OCI-LY1 (cell line): ENCODE data around the gene DNAH7.

Experiments
- H2AFZ ChIP-seq: fragments of 200-600 bp; sonication (generic), shearing (Covaris generic); 2 replicates; pipeline ENCODE4 v1.6.0; 2014; ENCODE audit warnings: antibody characterized with exemption, mild to moderate bottlenecking, low read length
- H3F3A ChIP-seq: fragments of 200-600 bp; sonication (generic), shearing (Covaris generic); 2 replicates; pipeline ENCODE4 v1.6.0; 2014; ENCODE audit warnings: mild to moderate bottlenecking, antibody characterized with exemption, low read length, moderate library complexity; ENCODE audit not compliant: insufficient read depth
- H3K27ac ChIP-seq: fragments of 200-600 bp; sonication (generic); 2 replicates; pipeline ENCODE4 v1.5.1; 2014; ENCODE audit warnings: low read length, mixed run types, mild to moderate bottlenecking, low read depth; ENCODE audit not compliant: poor library complexity, severe bottlenecking
- H3K27me3 ChIP-seq: fragments of 200-600 bp; sonication (generic); 2 replicates; pipeline ENCODE4 v1.6.0; 2014; ENCODE audit warnings: antibody characterized with exemption, mild to moderate bottlenecking, low read length, moderate library complexity; ENCODE audit not compliant: insufficient read depth
- H3K36me3 ChIP-seq: fragments of 200-600 bp; sonication (generic); 2 replicates; pipeline ENCODE4 v1.6.1; 2014; ENCODE audit warnings: mild to moderate bottlenecking, antibody characterized with exemption, low read length, moderate library complexity, mixed read lengths; ENCODE audit not compliant: insufficient read depth
- H3K4me1 ChIP-seq: fragments of 200-600 bp; sonication (generic); 2 replicates; pipeline ENCODE4 v1.5.1; 2014; ENCODE audit warnings: mild to moderate bottlenecking, low read length, moderate library complexity; ENCODE audit not compliant: insufficient read depth, severe bottlenecking
- H3K4me2 ChIP-seq: fragments of 200-600 bp; sonication (generic), shearing (Covaris generic); 2 replicates; pipeline ENCODE4 v1.6.1; 2014; ENCODE audit warnings: low read length
- H3K4me3 ChIP-seq: fragments of 200-600 bp; sonication (generic); 2 replicates; pipeline ENCODE4 v1.5.1; 2014; ENCODE audit warnings: low read length, low read depth, mild to moderate bottlenecking, mixed read lengths; ENCODE audit not compliant: poor library complexity, severe bottlenecking
- H3K79me2 ChIP-seq: fragments of 200-600 bp; shearing (Covaris generic); 2 replicates; pipeline ENCODE4 v1.6.1; 2016; ENCODE audit warnings: mixed run types, low read length, mixed read lengths; ENCODE audit not compliant: insufficient read depth
- H3K9ac ChIP-seq: fragments of 200-600 bp; sonication (generic), shearing (Covaris generic); 2 replicates; pipeline ENCODE4 v1.6.1; 2014; ENCODE audit warnings: mild to moderate bottlenecking, low read length, mixed read lengths
- H3K9me2 ChIP-seq: fragments of 200-600 bp; sonication (generic), shearing (Covaris generic); 2 replicates; pipeline ENCODE4 v1.6.1; 2014; ENCODE audit warnings: low read depth, mild to moderate bottlenecking, low read length, mixed read lengths
- H3K9me3 ChIP-seq: fragments of 200-600 bp; shearing (Covaris generic); 2 replicates; pipeline ENCODE4 v1.6.1; 2014; ENCODE audit warnings: low read length, mixed read lengths
- H4K20me1 ChIP-seq: fragments of 200-600 bp; sonication (generic), shearing (Covaris generic); 2 replicates; pipeline ENCODE4 v1.6.0; 2016; ENCODE audit warnings: mild to moderate bottlenecking, low read length; ENCODE audit not compliant: insufficient read depth
- CTCF ChIP-seq: fragments of 200-600 bp; sonication (generic), shearing (Covaris generic); IDR thresholded peaks from 2 replicates; pipeline ENCODE4 v1.5.1; 2017; ENCODE audit warnings: mild to moderate bottlenecking, antibody characterized with exemption, low read length, moderate library complexity, mixed read lengths
- EZH2 ChIP-seq: fragments of 200-600 bp; sonication (generic), shearing (Covaris generic); IDR thresholded peaks from 2 replicates; pipeline ENCODE4 v1.8.0; 2017; ENCODE audit warnings: borderline replicate concordance, mixed run types, mild to moderate bottlenecking, antibody characterized with exemption, low read length, moderate library complexity, mixed read lengths

DNAH7 gene

GRCh38 chr2:195830968-195831950, 237.4 kb downstream of the DNAH7 start:
- Histone ChIP-seq H3K4me3 (no peak overlapping the region), H2AFZ (no peak overlapping the region), H3K27me3 (no peaks in the 10 kb centered on the region), H3K4me2 (no peak overlapping the region), H3K9me2 (no peaks in the 10 kb centered on the region), H4K20me1 (no peaks in the 10 kb centered on the region), H3F3A (no peaks in the 10 kb centered on the region), H3K79me2 (no peaks in the 10 kb centered on the region), H3K9me3 (no peaks in the 10 kb centered on the region), H3K9ac (no peak overlapping the region), H3K27ac (no peak overlapping the region), H3K36me3 (no peaks in the 10 kb centered on the region), H3K4me1 (no peaks in the 10 kb centered on the region)
- no peak for TF ChIP-seq CTCF
- no peak for TF ChIP-seq EZH2

- Histone ChIP-seq H3K79me2 (no peaks in the 10 kb centered on the region), H4K20me1 (no peaks in the 10 kb centered on the region), H3K27ac (no peak overlapping the region), H3K9me3 (no peaks in the 10 kb centered on the region), H3K4me2 (no peak overlapping the region), H3K9me2 (no peaks in the 10 kb centered on the region), H2AFZ (no peak overlapping the region), H3K4me1 (no peaks in the 10 kb centered on the region), H3F3A (no peaks in the 10 kb centered on the region), H3K36me3 (no peaks in the 10 kb centered on the region), H3K27me3 (no peaks in the 10 kb centered on the region), H3K4me3 (no peak overlapping the region), H3K9ac (no peak overlapping the region)
- TF ChIP-seq EZH2 (no peak), CTCF (no peak)
Observed at GRCh38 chr2:195824478-195824877, 244.2 kb downstream of the DNAH7 start.

- Histone ChIP-seq H4K20me1 (no peaks in the 10 kb centered on the region), H2AFZ (no peak overlapping the region), H3K27me3 (no peaks in the 10 kb centered on the region), H3K4me3 (no peak overlapping the region), H3F3A (no peaks in the 10 kb centered on the region), H3K9ac (no peak overlapping the region), H3K36me3 (no peaks in the 10 kb centered on the region), H3K79me2 (no peaks in the 10 kb centered on the region), H3K4me2 (no peak overlapping the region), H3K27ac (no peak overlapping the region), H3K4me1 (no peaks in the 10 kb centered on the region), H3K9me2 (no peaks in the 10 kb centered on the region), H3K9me3 (no peaks in the 10 kb centered on the region)
- TF ChIP-seq CTCF (no peak), EZH2 (no peak)
Observed at GRCh38 chr2:195823206-195823605, 245.4 kb downstream of the DNAH7 start.
